Kidney (tissue), 14 donors: ENCODE results near the gene ZNF316. TPM values are rescaled to one million over a fixed set of nuclear protein-coding genes. Genes with fewer than 3 reads are reported as not detected.

ENCODE experiments used
- DNase-seq, 5 donors: peaks; one replicate each; pipeline ENCODE4 v3.0.0-alpha.2; 2013 to 2020
- FAIRE-seq: peaks from 2 replicates; lab custom pipeline; 2012; peaks lifted over from hg19 to GRCh38; lab: Jason Lieb, UNC
- H3K27ac ChIP-seq, 2 donors: one replicate each; pipeline ENCODE4 v1.7.0; 2013; ENCODE audit warnings: low read depth in 2 of 2, low read length in 2 of 2, inconsistent platforms in 1 of 2
- H3K27me3 ChIP-seq: one replicate; pipeline ENCODE4 v1.7.1; 2013; ENCODE audit warnings: low read length, inconsistent platforms; ENCODE audit not compliant: control insufficient read depth, insufficient read depth
- H3K36me3 ChIP-seq, 3 donors: one replicate each; pipeline versions ENCODE4 v1.7.0 to v1.7.1; 2013; ENCODE audit warnings: low read length in 3 of 3, control low read depth in 1 of 3, inconsistent platforms in 1 of 3; ENCODE audit not compliant: insufficient read depth in 3 of 3, control insufficient read depth in 2 of 3
- H3K4me1 ChIP-seq, 3 donors: one replicate each; pipeline versions ENCODE4 v1.7.0 to v1.7.1; 2013; ENCODE audit warnings: low read length in 3 of 3, inconsistent platforms in 1 of 3, low read depth in 1 of 3; ENCODE audit not compliant: control insufficient read depth in 2 of 3, insufficient read depth in 2 of 3
- H3K4me3 ChIP-seq, 3 donors: one replicate each; pipeline versions ENCODE4 v1.7.0 to v1.8.1; 2013; ENCODE audit warnings: low read length in 3 of 3, control low read depth in 1 of 3, inconsistent platforms in 1 of 3
- H3K9ac ChIP-seq, 3 donors: one replicate each; pipeline versions ENCODE4 v1.7.0 to v1.7.1; 2013; ENCODE audit warnings: low read length in 3 of 3, control low read depth in 1 of 3, inconsistent platforms in 1 of 3
- H3K9me3 ChIP-seq, 3 donors: one replicate each; pipeline versions ENCODE4 v1.7.0 to v1.7.1; 2013; ENCODE audit warnings: low read length in 3 of 3, control low read depth in 1 of 3, inconsistent platforms in 1 of 3; ENCODE audit not compliant: control insufficient read depth in 2 of 3, insufficient read depth in 1 of 3
- CTCF ChIP-seq: IDR thresholded peaks from 3 replicates; pipeline ENCODE4 v1.5.1; 2012; ENCODE audit warnings: mild to moderate bottlenecking, moderate library complexity, borderline replicate concordance; ENCODE audit not compliant: insufficient read depth; ENCODE audit errors: extremely low read depth
- intact Hi-C: fragments of 100-400 bp; cut with DNase I; formaldehyde crosslinking; loops from one replicate; pipeline ENCODE4 v1.11.1; 2022
- polyA plus RNA-seq: library from polyadenylated mRNA; stranded (reverse); fragments of 350-450 nt; fragmentation: Illumina TruSeq; extraction: RNeasy Lipid Tissue Mini Kit (QIAGEN cat#74804); gene quantifications from one replicate; pipeline ENCODE4 v1.2.3, GENCODE V29; 2014; ENCODE audit warnings: low read depth, low replicate concordance; ENCODE audit not compliant: insufficient read depth
- total RNA-seq: library from RNA; stranded (reverse); fragmentation: NEBNext Ultra II Directional; extraction: Animal tissue kit (Norgen Biotek cat#: 25700); gene quantifications from one replicate; pipeline ENCODE4 v1.2.1, GENCODE V29; 2021
- donor health status: control.
- donor health status: control.
- donor health status: control.
- donor health status: control.
- donor health status: control.
- donor health status: DM: yes; HTN: yes; CAD: no.
- donor health status: Normal renal cell carcinoma (clear cell type).

Gene ZNF316
- total and polyA plus RNA-seq, 2 donors from 2014 or later: 7.2 to 31.7 TPM

- Histone ChIP-seq H3K36me3 (peaks cover 0 to 6% (median 2%) of the 10 kb centered on the region in 3 donors), H3K9me3 (no peaks in the 10 kb centered on the region), H3K4me3 (no peak overlapping the region), H3K9ac (no peak overlapping the region), H3K27me3 (no peaks in the 10 kb centered on the region), H3K27ac (no peak overlapping the region), H3K4me1 (no peaks in the 10 kb centered on the region)
- no peak for TF ChIP-seq CTCF
- intact Hi-C loops: no loop called here
- FAIRE-seq: no peak
- peak in 2 of 5 donors; percentile 28 to 59 for DNase-seq
Measured at GRCh38 chr7:6654842-6655610, 17.9 kb downstream of the ZNF316 start.

- Histone ChIP-seq H3K4me3 (no peak overlapping the region), H3K36me3 (peaks cover 0 to 6% (median 2%) of the 10 kb centered on the region in 3 donors), H3K9ac (no peak overlapping the region), H3K9me3 (no peaks in the 10 kb centered on the region), H3K4me1 (no peaks in the 10 kb centered on the region), H3K27ac (no peak overlapping the region), H3K27me3 (no peaks in the 10 kb centered on the region)
- FAIRE-seq (no peak), DNase-seq (peak in 2 of 5 donors; percentile 35 to 58)
- intact Hi-C loops: no loop called here
- TF ChIP-seq CTCF: no peak
Measured at GRCh38 chr7:6655636-6656385, 18.7 kb downstream of the ZNF316 start.

- peaks cover 0 to 6% (median 2%) of the 10 kb centered on the region in 3 donors for H3K36me3 ChIP-seq
- no peaks in the 10 kb centered on the region for H3K4me1 ChIP-seq
- H3K27ac ChIP-seq: no peak overlapping the region
- no peaks in the 10 kb centered on the region for H3K27me3 ChIP-seq
- no peak for FAIRE-seq
- TF ChIP-seq CTCF: no peak
- no peak overlapping the region for H3K9ac ChIP-seq
- DNase-seq: peak in 1 of 5 donors; percentile 37
- intact Hi-C loops: no loop called here
- H3K4me3 ChIP-seq: no peak overlapping the region
- H3K9me3 ChIP-seq: no peaks in the 10 kb centered on the region
Measured at GRCh38 chr7:6656413-6656812, 19.3 kb downstream of the ZNF316 start.
